Measurements from ENCODE around the gene HSPG2.

Gene HSPG2

DNA sequence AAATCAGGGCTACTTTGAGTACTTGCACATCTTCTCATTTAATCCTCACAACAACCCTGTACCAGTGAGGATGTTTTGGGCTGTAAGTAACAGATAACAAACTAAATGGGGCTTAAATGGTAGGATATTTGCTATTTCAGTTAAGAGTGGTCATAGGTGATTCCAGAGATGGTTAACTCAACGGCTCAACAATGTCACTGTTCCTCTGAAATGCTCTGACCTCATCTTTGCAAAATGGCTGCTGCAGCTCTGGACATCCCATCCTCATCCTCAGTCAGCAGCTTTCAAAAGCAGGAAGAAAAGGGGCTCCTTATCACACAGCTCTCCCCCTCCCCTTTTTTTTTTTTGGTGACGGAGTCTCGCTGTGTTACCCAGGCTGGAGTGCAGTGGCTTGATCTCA, 123.6 kb downstream of the HSPG2 start:
- Histone ChIP-seq H3K27me3 (ENCODE audit: insufficient read depth, poor library complexity, severe bottlenecking) (no peaks in the 10 kb centered on the region), H3K4me3 (replicated peaks; ENCODE audit: insufficient read depth, low read length) (no peak overlapping the region), H3K27ac (replicated peaks) (no peak overlapping the region)
- DNase-seq (ENCODE audit: low read depth in 1 of 2, low spot score in 1 of 2), result no peak
- TF ChIP-seq SPI1 (IDR thresholded peaks at IDR 0.05; ENCODE audit: borderline replicate concordance, low read depth) (no peak), POLR2AphosphoS5 (IDR thresholded peaks at IDR 0.05; ENCODE audit: low read depth) (no peak), GABPA (IDR thresholded peaks at IDR 0.05; ENCODE audit: low read depth) (no peak)
- TF ChIP-seq, protein P1, sequence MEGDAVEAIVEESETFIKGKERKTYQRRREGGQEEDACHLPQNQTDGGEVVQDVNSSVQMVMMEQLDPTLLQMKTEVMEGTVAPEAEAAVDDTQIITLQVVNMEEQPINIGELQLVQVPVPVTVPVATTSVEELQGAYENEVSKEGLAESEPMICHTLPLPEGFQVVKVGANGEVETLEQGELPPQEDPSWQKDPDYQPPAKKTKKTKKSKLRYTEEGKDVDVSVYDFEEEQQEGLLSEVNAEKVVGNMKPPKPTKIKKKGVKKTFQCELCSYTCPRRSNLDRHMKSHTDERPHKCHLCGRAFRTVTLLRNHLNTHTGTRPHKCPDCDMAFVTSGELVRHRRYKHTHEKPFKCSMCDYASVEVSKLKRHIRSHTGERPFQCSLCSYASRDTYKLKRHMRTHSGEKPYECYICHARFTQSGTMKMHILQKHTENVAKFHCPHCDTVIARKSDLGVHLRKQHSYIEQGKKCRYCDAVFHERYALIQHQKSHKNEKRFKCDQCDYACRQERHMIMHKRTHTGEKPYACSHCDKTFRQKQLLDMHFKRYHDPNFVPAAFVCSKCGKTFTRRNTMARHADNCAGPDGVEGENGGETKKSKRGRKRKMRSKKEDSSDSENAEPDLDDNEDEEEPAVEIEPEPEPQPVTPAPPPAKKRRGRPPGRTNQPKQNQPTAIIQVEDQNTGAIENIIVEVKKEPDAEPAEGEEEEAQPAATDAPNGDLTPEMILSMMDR (IDR thresholded peaks at IDR 0.05; ENCODE audit: insufficient read depth, low read length), result no peak
- TF ChIP-seq, protein P2, sequence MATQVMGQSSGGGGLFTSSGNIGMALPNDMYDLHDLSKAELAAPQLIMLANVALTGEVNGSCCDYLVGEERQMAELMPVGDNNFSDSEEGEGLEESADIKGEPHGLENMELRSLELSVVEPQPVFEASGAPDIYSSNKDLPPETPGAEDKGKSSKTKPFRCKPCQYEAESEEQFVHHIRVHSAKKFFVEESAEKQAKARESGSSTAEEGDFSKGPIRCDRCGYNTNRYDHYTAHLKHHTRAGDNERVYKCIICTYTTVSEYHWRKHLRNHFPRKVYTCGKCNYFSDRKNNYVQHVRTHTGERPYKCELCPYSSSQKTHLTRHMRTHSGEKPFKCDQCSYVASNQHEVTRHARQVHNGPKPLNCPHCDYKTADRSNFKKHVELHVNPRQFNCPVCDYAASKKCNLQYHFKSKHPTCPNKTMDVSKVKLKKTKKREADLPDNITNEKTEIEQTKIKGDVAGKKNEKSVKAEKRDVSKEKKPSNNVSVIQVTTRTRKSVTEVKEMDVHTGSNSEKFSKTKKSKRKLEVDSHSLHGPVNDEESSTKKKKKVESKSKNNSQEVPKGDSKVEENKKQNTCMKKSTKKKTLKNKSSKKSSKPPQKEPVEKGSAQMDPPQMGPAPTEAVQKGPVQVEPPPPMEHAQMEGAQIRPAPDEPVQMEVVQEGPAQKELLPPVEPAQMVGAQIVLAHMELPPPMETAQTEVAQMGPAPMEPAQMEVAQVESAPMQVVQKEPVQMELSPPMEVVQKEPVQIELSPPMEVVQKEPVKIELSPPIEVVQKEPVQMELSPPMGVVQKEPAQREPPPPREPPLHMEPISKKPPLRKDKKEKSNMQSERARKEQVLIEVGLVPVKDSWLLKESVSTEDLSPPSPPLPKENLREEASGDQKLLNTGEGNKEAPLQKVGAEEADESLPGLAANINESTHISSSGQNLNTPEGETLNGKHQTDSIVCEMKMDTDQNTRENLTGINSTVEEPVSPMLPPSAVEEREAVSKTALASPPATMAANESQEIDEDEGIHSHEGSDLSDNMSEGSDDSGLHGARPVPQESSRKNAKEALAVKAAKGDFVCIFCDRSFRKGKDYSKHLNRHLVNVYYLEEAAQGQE (IDR thresholded peaks at IDR 0.05; ENCODE audit: insufficient replicate concordance, low read depth), result no peak

DNA sequence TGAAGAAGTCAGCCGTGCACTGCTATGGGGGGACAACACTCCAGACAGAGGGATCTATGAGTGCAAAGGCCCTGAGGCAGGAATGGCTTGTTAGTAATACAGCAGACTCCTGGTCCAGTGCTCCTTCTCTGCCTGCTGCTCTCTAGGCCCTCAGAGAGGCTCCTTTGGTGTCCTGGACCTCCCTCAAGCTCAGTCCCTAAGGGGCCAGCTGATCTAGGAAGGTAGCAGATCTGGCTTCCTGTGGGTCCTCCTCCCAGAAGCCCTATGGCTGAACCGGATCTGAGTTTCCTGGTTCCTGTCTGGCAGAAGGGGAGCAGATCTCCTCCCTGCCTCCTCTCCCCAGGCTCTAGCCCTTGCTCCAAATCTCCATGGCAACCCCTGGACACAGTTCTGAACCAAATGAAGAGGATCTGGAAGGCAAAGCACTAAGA, 125.2 kb downstream of the HSPG2 start, which contains the start of gene LDLRAD2:
TSS of gene LDLRAD2 (plus strand) at position 391 of the 431 bp plus-strand sequence. CDS start 187 bp downstream, outside the sequence.
- H3K27ac ChIP-seq (replicated peaks), result no peak within 1 kb of the TSS
- DNase-seq (ENCODE audit: low read depth in 1 of 2, low spot score in 1 of 2), result no peak
- TF ChIP-seq SPI1 (IDR thresholded peaks at IDR 0.05; ENCODE audit: borderline replicate concordance, low read depth) (no peak), GABPA (IDR thresholded peaks at IDR 0.05; ENCODE audit: low read depth) (no peak), POLR2AphosphoS5 (IDR thresholded peaks at IDR 0.05; ENCODE audit: low read depth) (no peak)
- TF ChIP-seq, protein P2 (IDR thresholded peaks at IDR 0.05; ENCODE audit: insufficient replicate concordance, low read depth), result no peak
- TF ChIP-seq, protein P1 (IDR thresholded peaks at IDR 0.05; ENCODE audit: insufficient read depth, low read length), result no peak

DNA sequence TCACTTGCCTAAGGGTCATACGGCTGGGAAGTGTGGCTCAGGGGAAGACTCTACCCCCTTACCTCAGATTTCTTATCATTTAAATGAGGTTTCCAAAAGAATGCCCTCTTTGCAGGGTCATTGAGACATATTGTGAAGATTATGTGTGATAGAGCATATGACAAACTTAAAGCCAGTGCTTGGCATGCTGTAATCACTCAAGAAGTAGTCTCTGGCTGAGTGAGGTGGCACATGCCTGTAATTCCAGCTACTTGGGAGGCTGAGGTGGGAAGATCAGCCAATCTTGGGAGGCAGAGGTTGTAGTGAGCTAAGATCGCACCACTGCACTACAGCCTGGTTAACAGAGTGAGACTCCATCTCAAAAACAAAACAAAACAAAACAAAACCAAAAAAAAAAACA, 132.6 kb downstream of the HSPG2 start:
- TF ChIP-seq, protein P2 (IDR thresholded peaks at IDR 0.05; ENCODE audit: insufficient replicate concordance, low read depth), result no peak
- TF ChIP-seq POLR2AphosphoS5 (IDR thresholded peaks at IDR 0.05; ENCODE audit: low read depth), result no peak
- no peak for DNase-seq (ENCODE audit: low read depth in 1 of 2, low spot score in 1 of 2)
- Histone ChIP-seq H3K27me3 (ENCODE audit: insufficient read depth, poor library complexity, severe bottlenecking) (no peaks in the 10 kb centered on the region), H3K27ac (replicated peaks) (no peak overlapping the region), H3K4me3 (replicated peaks; ENCODE audit: insufficient read depth, low read length) (no peak overlapping the region)

More for the DNA sequence above, 125.2 kb downstream of the HSPG2 start, which contains the start of gene LDLRAD2:
- Histone ChIP-seq H3K27me3 (ENCODE audit: insufficient read depth, poor library complexity, severe bottlenecking) (no peaks in the 10 kb centered on the region), H3K4me3 (replicated peaks; ENCODE audit: insufficient read depth, low read length) (no peak within 1 kb of the TSS)
